H1 (cell line): ENCODE data around the gene ATG9B. TPM values are rescaled to one million over a fixed set of nuclear protein-coding genes. Genes with fewer than 3 reads are reported as not detected.

ENCODE experiments used
- CTCF ChIA-PET: fragments of 300-600 bp; sonication (Branson Sonifier 250); formaldehyde crosslinking; loops from one replicate; lab custom pipeline; 2021; ENCODE audit not compliant: partially characterized antibody; lab: Charles Lee
- POLR2A ChIA-PET: fragments of 300-600 bp; sonication (Branson Sonifier 250); formaldehyde crosslinking; loops from one replicate; lab custom pipeline; 2021; ENCODE audit warnings: inconsistent platforms; ENCODE audit not compliant: partially characterized antibody; lab: Charles Lee
- DNase-seq, 2 experiments: peaks; one replicate each; pipeline versions ENCODE4 v3.0.0 to v3.0.0-alpha.2; 2010 to 2022; ENCODE audit warnings: low spot score in 2 of 2, low read depth in 1 of 2, mixed read lengths in 1 of 2
- FAIRE-seq: peaks from 2 replicates; lab custom pipeline; 2011; peaks lifted over from hg19 to GRCh38; lab: Jason Lieb, UNC
- H2AFZ ChIP-seq: 2 replicates; pipeline ENCODE4 v1.8.1; 2012; ENCODE audit warnings: low read length, inconsistent platforms
- H2AK5ac ChIP-seq: 2 replicates; pipeline ENCODE4 v1.6.1; 2013; ENCODE audit warnings: low read depth, low read length
- H2BK120ac ChIP-seq: replicated peaks from 2 replicates; pipeline ENCODE3; 2013; ENCODE audit warnings: low read depth, low read length, inconsistent platforms
- H2BK12ac ChIP-seq: 2 replicates; pipeline ENCODE4 v1.6.1; 2013; ENCODE audit warnings: low read depth, low read length
- H2BK15ac ChIP-seq: 2 replicates; pipeline ENCODE4 v1.6.1; 2013; ENCODE audit warnings: low read length
- H2BK20ac ChIP-seq: 2 replicates; pipeline ENCODE4 v1.6.1; 2013; ENCODE audit warnings: low read length
- H2BK5ac ChIP-seq: 2 replicates; pipeline ENCODE4 v1.6.1; 2013; ENCODE audit warnings: low read depth, low read length
- H3K14ac ChIP-seq: 2 replicates; pipeline ENCODE4 v1.6.1; 2013; ENCODE audit warnings: inconsistent platforms; ENCODE audit not compliant: insufficient read length
- H3K18ac ChIP-seq: 2 replicates; pipeline ENCODE4 v1.6.1; 2013; ENCODE audit warnings: low read length; ENCODE audit errors: extremely low read depth
- H3K23ac ChIP-seq: 2 replicates; pipeline ENCODE4 v1.6.1; 2013; ENCODE audit warnings: inconsistent platforms; ENCODE audit not compliant: insufficient read length
- H3K23me2 ChIP-seq: 2 replicates; pipeline ENCODE4 v1.6.1; 2013; ENCODE audit warnings: low read depth, low read length
- H3K27ac ChIP-seq: 2 replicates; pipeline ENCODE4 v1.6.1; 2011; ENCODE audit warnings: low read depth, low read length, inconsistent platforms
- H3K27me3 ChIP-seq, 4 experiments: replicated peaks in 1 of 4; 1 replicate in 1 of 4; 2 replicates in 3 of 4; pipeline versions ENCODE4 v1.6.1 to v1.8.1; 2011 to 2013; ENCODE audit warnings: low read length in 3 of 4, mild to moderate bottlenecking in 3 of 4, inconsistent platforms in 2 of 4, mixed read lengths in 2 of 4, moderate library complexity in 1 of 4; ENCODE audit not compliant: control insufficient read depth in 3 of 4, insufficient read depth in 3 of 4; ENCODE audit errors: extremely low read depth in 1 of 4
- H3K36me3 ChIP-seq, 4 experiments: 2 replicates each; pipeline versions ENCODE4 v1.6.1 to v1.8.1; 2011 to 2013; ENCODE audit warnings: mild to moderate bottlenecking in 4 of 4, low read length in 3 of 4, moderate library complexity in 2 of 4, control low read depth in 1 of 4, inconsistent platforms in 1 of 4; ENCODE audit not compliant: insufficient read depth in 4 of 4, control insufficient read depth in 2 of 4
- H3K4ac ChIP-seq: replicated peaks from 2 replicates; pipeline ENCODE3; 2013; ENCODE audit warnings: low read length, low read depth, mixed read lengths, inconsistent platforms; ENCODE audit not compliant: insufficient read length
- H3K4me1 ChIP-seq, 4 experiments: replicated peaks in 1 of 4; 1 replicate in 1 of 4; 2 replicates in 3 of 4; pipeline versions ENCODE4 v1.6.1 to v1.8.1; 2011 to 2013; ENCODE audit warnings: low read length in 3 of 4, inconsistent platforms in 2 of 4, mixed read lengths in 1 of 4; ENCODE audit not compliant: insufficient read depth in 4 of 4, control insufficient read depth in 3 of 4
- H3K4me2 ChIP-seq, 2 experiments: 2 replicates each; pipeline versions ENCODE4 v1.6.1 to v1.8.1; 2011 to 2013; ENCODE audit warnings: low read depth in 2 of 2, low read length in 2 of 2, control low read depth in 1 of 2, inconsistent platforms in 1 of 2, mild to moderate bottlenecking in 1 of 2; ENCODE audit not compliant: insufficient read depth in 1 of 2
- H3K4me3 ChIP-seq, 4 experiments: fragments of 200-600, 300-600 bp in 1 of 4; sonication (generic), shearing (Covaris generic), sonication (Bioruptor Twin) in 1 of 4; 2 replicates each; pipeline versions ENCODE4 v1.5.1 to v1.8.1; 2011 to 2016; ENCODE audit warnings: low read length in 4 of 4, low read depth in 3 of 4, control low read depth in 2 of 4, inconsistent platforms in 2 of 4, mild to moderate bottlenecking in 2 of 4, mixed read lengths in 1 of 4, moderate library complexity in 1 of 4; ENCODE audit not compliant: insufficient read depth in 2 of 4; ENCODE audit errors: extremely low read depth in 1 of 4
- H3K56ac ChIP-seq: replicated peaks from 2 replicates; pipeline ENCODE3; 2013; ENCODE audit warnings: low read depth, mild to moderate bottlenecking, mixed read lengths, low read length, inconsistent platforms; ENCODE audit not compliant: insufficient read length
- H3K79me1 ChIP-seq: 2 replicates; pipeline ENCODE4 v1.6.1; 2013; ENCODE audit warnings: low read depth, low read length, control low read depth
- H3K79me2 ChIP-seq, 2 experiments: 2 replicates each; pipeline versions ENCODE4 v1.6.1 to v1.8.1; 2012 to 2013; ENCODE audit warnings: low read length in 2 of 2, mild to moderate bottlenecking in 2 of 2, inconsistent platforms in 1 of 2; ENCODE audit not compliant: insufficient read depth in 2 of 2, control insufficient read depth in 1 of 2
- H3K9ac ChIP-seq, 4 experiments: replicated peaks in 1 of 4; 1 replicate in 1 of 4; 2 replicates in 3 of 4; pipeline versions ENCODE4 v1.6.1 to v1.8.1; 2011 to 2013; ENCODE audit warnings: low read depth in 3 of 4, low read length in 3 of 4, control low read depth in 2 of 4, mild to moderate bottlenecking in 2 of 4, moderate library complexity in 2 of 4, inconsistent platforms in 1 of 4; ENCODE audit errors: extremely low read depth in 1 of 4
- H3K9me3 ChIP-seq, 2 experiments: 2 replicates each; pipeline versions ENCODE4 v1.6.1 to v1.8.1; 2012 to 2013; ENCODE audit warnings: mild to moderate bottlenecking in 2 of 2, moderate library complexity in 2 of 2, control low read depth in 1 of 2, inconsistent platforms in 1 of 2, low read depth in 1 of 2, low read length in 1 of 2, mixed read lengths in 1 of 2; ENCODE audit not compliant: insufficient read depth in 2 of 2
- H4K20me1 ChIP-seq, 2 experiments: replicated peaks in 1 of 2; 2 replicates each; pipeline versions ENCODE3 to v1.8.1; 2011 to 2013; ENCODE audit warnings: inconsistent platforms in 2 of 2, low read length in 2 of 2, mild to moderate bottlenecking in 1 of 2; ENCODE audit not compliant: insufficient read depth in 2 of 2, control insufficient read depth in 1 of 2
- H4K5ac ChIP-seq: 2 replicates; pipeline ENCODE4 v1.6.1; 2013; ENCODE audit warnings: low read length, low read depth, mixed read lengths, inconsistent platforms; ENCODE audit not compliant: insufficient read length
- H4K8ac ChIP-seq: 2 replicates; pipeline ENCODE4 v1.8.0; 2013; ENCODE audit warnings: mild to moderate bottlenecking, moderate library complexity, low read length, inconsistent platforms; ENCODE audit not compliant: insufficient read depth; ENCODE audit errors: extremely low read depth
- H4K91ac ChIP-seq: replicated peaks from 2 replicates; pipeline ENCODE3; 2013; ENCODE audit warnings: low read length, mixed read lengths, inconsistent platforms; ENCODE audit not compliant: insufficient read length
- CBX8 ChIP-seq: fragments of 300-800, 300-1000 bp; sonication (generic); IDR thresholded peaks from 2 replicates; pipeline ENCODE4 v1.7.1; 2016; ENCODE audit warnings: low read depth, low read length, borderline replicate concordance
- NANOG ChIP-seq: IDR thresholded peaks from 2 replicates; pipeline ENCODE4 v1.6.1; 2011; ENCODE audit warnings: low read length, low read depth, mild to moderate bottlenecking, inconsistent platforms; ENCODE audit not compliant: insufficient read depth, poor library complexity, severe bottlenecking
- RAD21 ChIP-seq, 2 experiments: IDR thresholded peaks in 1 of 2; conservative IDR thresholded peaks in 1 of 2; 2 replicates each; pipeline ENCODE4 v1.6.1; 2011; ENCODE audit warnings: low read depth in 2 of 2, low read length in 2 of 2, improper control_type of control experiment in 1 of 2, inconsistent platforms in 1 of 2, mild to moderate bottlenecking in 1 of 2, moderate library complexity in 1 of 2
- RXRA ChIP-seq: IDR thresholded peaks from 2 replicates; pipeline ENCODE4 v1.6.1; 2011; ENCODE audit warnings: low read depth, mild to moderate bottlenecking, low read length, moderate library complexity; ENCODE audit not compliant: insufficient read depth
- SAP30 ChIP-seq: fragments of 300-600 bp; sonication (generic); IDR thresholded peaks from 2 replicates; pipeline ENCODE4 v1.7.1; 2012; ENCODE audit warnings: low read length, moderate library complexity, mild to moderate bottlenecking, inconsistent platforms; ENCODE audit not compliant: insufficient read depth, insufficient replicate concordance
- YY1 ChIP-seq: IDR thresholded peaks from 2 replicates; pipeline ENCODE4 v1.6.1; 2011; ENCODE audit warnings: low read depth, mild to moderate bottlenecking, low read length
- WGBS, 2 experiments: shearing (Covaris generic) in 1 of 2; methylation state at CpG; one replicate each; pipeline versions ENCODE4 v1.1.6 to v1.1.7; 2013 to 2015; ENCODE audit warnings: low lambda C conversion rate in 2 of 2, mixed read lengths in 2 of 2, inconsistent platforms in 1 of 2, low coverage in 1 of 2, missing lambda C conversion rate in 1 of 2; ENCODE audit not compliant: insufficient replicate concordance in 2 of 2, insufficient coverage in 1 of 2, insufficient read length in 1 of 2; ENCODE audit errors: extremely low coverage in 1 of 2, missing lambda C conversion rate in 1 of 2; 5-methylcytosine and 5-hydroxymethylcytosine counted together
- polyA plus RNA-seq, 7 experiments: library from polyadenylated mRNA; depleted of rRNA in 3 of 7; stranded (reverse) in 5 of 7; unstranded in 2 of 7; fragments of >200 nt in 5 of 7; fragments of 200-250 nt in 2 of 7; gene quantifications; 1 replicate in 5 of 7; 2 replicates in 1 of 7; 4 replicates in 1 of 7; pipeline versions ENCODE4 v1.2.1 to v1.2.3, GENCODE V29; 2011 to 2013; ENCODE audit warnings: missing spikeins in 2 of 7, mixed read lengths in 2 of 7
- total RNA-seq: library from RNA; stranded (reverse); fragmentation: NEBNext Ultra II Directional; extraction: Animal tissue kit (Norgen Biotek cat#: 25700); gene quantifications from 2 replicates; pipeline ENCODE4 v1.2.1, GENCODE V29; 2021

The ATG9B gene
- total and polyA plus RNA-seq, 2 of the 8 experiments (the other 6 are each of a cell fraction or from before 2014, with no cell fraction given), result 1.4 to 2.3 TPM

DNA sequence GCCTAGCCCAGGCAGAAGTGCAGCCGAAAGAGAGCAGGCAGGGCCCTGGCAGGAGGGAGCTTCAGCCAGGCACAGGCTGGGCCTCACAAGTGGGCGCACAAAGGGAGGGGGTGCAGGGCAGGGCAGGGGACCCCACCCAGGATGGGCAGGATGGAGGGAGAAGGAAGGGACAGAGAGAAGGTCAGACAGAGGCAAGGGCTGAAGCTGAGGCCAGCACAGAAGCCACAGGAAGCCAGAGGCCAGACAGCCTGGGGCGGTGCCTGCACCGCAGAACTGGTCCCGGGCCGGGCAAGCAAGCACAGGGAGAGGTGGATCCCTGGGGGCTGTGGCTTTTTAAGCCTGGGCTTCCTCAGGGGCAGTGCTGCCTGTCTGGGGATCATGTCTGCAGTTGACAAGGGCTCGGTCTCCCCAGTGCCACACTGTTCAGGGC lies 16.8 kb downstream of the ATG9B start:
- H2BK5ac ChIP-seq, result peak overlapping the region; percentile 35
- peak overlapping the region; percentile 15; the same call in 1 of the 2 replicates for H4K8ac ChIP-seq
- CTCF ChIA-PET, result interaction anchor here (0.6 to 11.5 kb wide), 20 partner anchors 9 to 303 kb away, joined by 3 to 142 read pairs (median 12); partner anchors contain the start of genes ATG9B, CDK5, NOS3 and SLC4A2
- WGBS, 2 experiments, result 81% methylated on average over 6 of the region's 7 CpGs; no CpG with 5 or more reads in 1 of the 2 experiments
- H4K20me1 ChIP-seq, result no peaks in the 10 kb centered on the region
- DNase-seq, result no peak
- H3K4me3 ChIP-seq, result no peak overlapping the region
- no peak overlapping the region for H2AFZ ChIP-seq
- no peak overlapping the region for H3K4ac ChIP-seq
- H3K36me3 ChIP-seq, result no peaks in the 10 kb centered on the region
- no peaks in the 10 kb centered on the region for H3K79me2 ChIP-seq
- FAIRE-seq, result no peak
- H3K27ac ChIP-seq, result no peak overlapping the region
- H3K79me1 ChIP-seq, result no peaks in the 10 kb centered on the region
- H3K9ac ChIP-seq, result no peak overlapping the region
- H3K27me3 ChIP-seq, result peaks cover 0 to 3% (median 0%) of the 10 kb centered on the region in 4 experiments; a peak in 1 of 7 replicates
- no peak overlapping the region for H4K5ac ChIP-seq
- no peak overlapping the region for H3K56ac ChIP-seq
- H2BK120ac ChIP-seq, result no peak overlapping the region
- no peaks in the 10 kb centered on the region for H3K9me3 ChIP-seq
- peak overlapping the region; percentile 51 for H4K91ac ChIP-seq
- no peak overlapping the region for H3K23ac ChIP-seq
- peak overlapping the region; percentile 87; the same call in 1 of the 2 replicates for H2BK12ac ChIP-seq
- peaks cover 0 to 23% (median 20%) of the 10 kb centered on the region in 4 experiments; a peak in 6 of 7 replicates for H3K4me1 ChIP-seq
- no peak overlapping the region; the same call in 1 of the 2 replicates for H2BK20ac ChIP-seq
- no peak overlapping the region; the same call in 1 of the 2 replicates for H3K18ac ChIP-seq
- POLR2A ChIA-PET, result interaction anchor here (1.1 to 1.7 kb wide), 4 partner anchors 10 to 19 kb away, joined by 3 to 7 read pairs (median 4); no protein-coding TSS in a partner anchor
- H3K14ac ChIP-seq, result no peak overlapping the region
- no peak overlapping the region for H2BK15ac ChIP-seq
- peak overlapping the region; percentile 46; the same call in 1 of the 2 replicates for H2AK5ac ChIP-seq
- no peak overlapping the region for H3K4me2 ChIP-seq
- no peak for TF ChIP-seq SAP30
- TF ChIP-seq CBX8, result no peak
- no peak for TF ChIP-seq YY1
- no peak for TF ChIP-seq RAD21 (IDR thresholded peaks at IDR 0.05 in 1 of 2, conservative IDR thresholded peaks at IDR 0.05 in 1 of 2; ENCODE audit: low read depth in 2 of 2, low read length in 2 of 2)
- no peak for TF ChIP-seq NANOG
- no peak for TF ChIP-seq RXRA
- no peaks in the 10 kb centered on the region; the same call in 1 of the 2 replicates for H3K23me2 ChIP-seq
